Measurements from ENCODE around the gene SVOP.
"Not testable (repeated sequence)": the region's sequence is repeated elsewhere in the genome, so short reads cannot be mapped to it uniquely, and the experiment has no call there.

The SVOP gene

GRCh38 chr12:108865169-108865568, 155.7 kb downstream of the SVOP start:
- ATAC-seq (ENCODE audit: low read depth): no peak
- H3K4me1 ChIP-seq (ENCODE audit: insufficient read depth, poor library complexity, severe bottlenecking): no peaks in the 10 kb centered on the region
- no peak for DNase-seq (ENCODE audit: low spot score)
- H3K9me3 ChIP-seq (ENCODE audit: severe bottlenecking): no peaks in the 10 kb centered on the region
- no peaks in the 10 kb centered on the region for H3K27me3 ChIP-seq (ENCODE audit: insufficient read depth, poor library complexity, severe bottlenecking)
- no peak overlapping the region for H3K27ac ChIP-seq (ENCODE audit: poor library complexity, severe bottlenecking)
- H3K4me3 ChIP-seq (ENCODE audit: severe bottlenecking): no peak overlapping the region
- TF ChIP-seq CTCF (IDR thresholded peaks at IDR 0.05; ENCODE audit: poor library complexity, severe bottlenecking): no peak
- H3K36me3 ChIP-seq (ENCODE audit: low read depth): no peaks in the 10 kb centered on the region

- Histone ChIP-seq H3K27me3 (ENCODE audit: insufficient read depth, poor library complexity, severe bottlenecking) (no peaks in the 10 kb centered on the region), H3K9me3 (ENCODE audit: severe bottlenecking) (no peaks in the 10 kb centered on the region), H3K4me3 (ENCODE audit: severe bottlenecking) (no peak overlapping the region), H3K27ac (ENCODE audit: poor library complexity, severe bottlenecking) (no peak overlapping the region), H3K4me1 (ENCODE audit: insufficient read depth, poor library complexity, severe bottlenecking) (peaks cover 6% of the 10 kb centered on the region), H3K36me3 (ENCODE audit: low read depth) (no peaks in the 10 kb centered on the region)
- ATAC-seq (ENCODE audit: low read depth) (no peak), DNase-seq (ENCODE audit: low spot score) (no peak)
- TF ChIP-seq CTCF (IDR thresholded peaks at IDR 0.05; ENCODE audit: poor library complexity, severe bottlenecking): no peak
Measured at GRCh38 chr12:108862588-108862959, 158.3 kb downstream of the SVOP start.

- no peak for TF ChIP-seq CTCF (IDR thresholded peaks at IDR 0.05; ENCODE audit: poor library complexity, severe bottlenecking)
- no peak for DNase-seq (ENCODE audit: low spot score)
- H3K27ac ChIP-seq (ENCODE audit: poor library complexity, severe bottlenecking): no peak overlapping the region
- no peaks in the 10 kb centered on the region for H3K36me3 ChIP-seq (ENCODE audit: low read depth)
- peaks cover 6% of the 10 kb centered on the region for H3K4me1 ChIP-seq (ENCODE audit: insufficient read depth, poor library complexity, severe bottlenecking)
- ATAC-seq (ENCODE audit: low read depth): no peak
- H3K4me3 ChIP-seq (ENCODE audit: severe bottlenecking): no peak overlapping the region
- H3K9me3 ChIP-seq (ENCODE audit: severe bottlenecking): no peaks in the 10 kb centered on the region
- no peaks in the 10 kb centered on the region for H3K27me3 ChIP-seq (ENCODE audit: insufficient read depth, poor library complexity, severe bottlenecking)
Measured at GRCh38 chr12:108861878-108862587, 158.8 kb downstream of the SVOP start.

GRCh38 chr12:108860443-108860842, 160.4 kb downstream of the SVOP start:
- peaks cover 5% of the 10 kb centered on the region for H3K36me3 ChIP-seq (ENCODE audit: low read depth)
- no peak for TF ChIP-seq CTCF (IDR thresholded peaks at IDR 0.05; ENCODE audit: poor library complexity, severe bottlenecking)
- H3K4me1 ChIP-seq (ENCODE audit: insufficient read depth, poor library complexity, severe bottlenecking): peaks cover 7% of the 10 kb centered on the region
- DNase-seq (ENCODE audit: low spot score) (no peak), ATAC-seq (ENCODE audit: low read depth) (no peak)
- no peaks in the 10 kb centered on the region for H3K9me3 ChIP-seq (ENCODE audit: severe bottlenecking)
- H3K27me3 ChIP-seq (ENCODE audit: insufficient read depth, poor library complexity, severe bottlenecking): no peaks in the 10 kb centered on the region
- no peak overlapping the region for H3K27ac ChIP-seq (ENCODE audit: poor library complexity, severe bottlenecking)
- H3K4me3 ChIP-seq (ENCODE audit: severe bottlenecking): no peak overlapping the region

- Histone ChIP-seq H3K9me3 (ENCODE audit: severe bottlenecking) (no peaks in the 10 kb centered on the region), H3K36me3 (ENCODE audit: low read depth) (peaks cover 10% of the 10 kb centered on the region), H3K4me1 (ENCODE audit: insufficient read depth, poor library complexity, severe bottlenecking) (peaks cover 12% of the 10 kb centered on the region), H3K27ac (ENCODE audit: poor library complexity, severe bottlenecking) (no peak overlapping the region), H3K4me3 (ENCODE audit: severe bottlenecking) (no peak overlapping the region), H3K27me3 (ENCODE audit: insufficient read depth, poor library complexity, severe bottlenecking) (no peaks in the 10 kb centered on the region)
- TF ChIP-seq CTCF (IDR thresholded peaks at IDR 0.05; ENCODE audit: poor library complexity, severe bottlenecking): no peak
- DNase-seq (ENCODE audit: low spot score) (no peak), ATAC-seq (ENCODE audit: low read depth) (no peak)
Measured at GRCh38 chr12:108859923-108860291, 161.0 kb downstream of the SVOP start.

- not testable (repeated sequence) for DNase-seq (ENCODE audit: low spot score); H3K27ac ChIP-seq (ENCODE audit: poor library complexity, severe bottlenecking); ATAC-seq (ENCODE audit: low read depth); H3K27me3 ChIP-seq (ENCODE audit: insufficient read depth, poor library complexity, severe bottlenecking); H3K4me3 ChIP-seq (ENCODE audit: severe bottlenecking); H3K9me3 ChIP-seq (ENCODE audit: severe bottlenecking)
- Histone ChIP-seq H3K4me1 (ENCODE audit: insufficient read depth, poor library complexity, severe bottlenecking) (peaks cover 16% of the 10 kb centered on the region), H3K36me3 (ENCODE audit: low read depth) (peaks cover 13% of the 10 kb centered on the region)
Measured at GRCh38 chr12:108859141-108859922, 161.5 kb downstream of the SVOP start.

Measured in RWPE2 (cell line).